Astrocyte of the spinal cord (primary cell): ENCODE measurements around the gene TOX2.

ENCODE experiments used
- DNase-seq: peaks from one replicate; pipeline ENCODE4 v3.0.0; 2011; ENCODE audit warnings: low read depth, low spot score
- H3K4me3 ChIP-seq: 2 replicates; pipeline ENCODE4 v1.5.1; 2011; ENCODE audit warnings: low read depth, mild to moderate bottlenecking, low read length, moderate library complexity
- in situ Hi-C: cut with HindIII; loops from 2 replicates; pipeline ENCODE4 v1.10.0; 2017; ENCODE audit warnings: low sequenced_read_pairs
- TF ChIP-seq, protein P1 (sequence below): IDR thresholded peaks from 2 replicates; pipeline ENCODE4 v1.5.1; 2012; ENCODE audit warnings: low read depth, mild to moderate bottlenecking, low read length, inconsistent platforms

The TOX2 gene

DNA sequence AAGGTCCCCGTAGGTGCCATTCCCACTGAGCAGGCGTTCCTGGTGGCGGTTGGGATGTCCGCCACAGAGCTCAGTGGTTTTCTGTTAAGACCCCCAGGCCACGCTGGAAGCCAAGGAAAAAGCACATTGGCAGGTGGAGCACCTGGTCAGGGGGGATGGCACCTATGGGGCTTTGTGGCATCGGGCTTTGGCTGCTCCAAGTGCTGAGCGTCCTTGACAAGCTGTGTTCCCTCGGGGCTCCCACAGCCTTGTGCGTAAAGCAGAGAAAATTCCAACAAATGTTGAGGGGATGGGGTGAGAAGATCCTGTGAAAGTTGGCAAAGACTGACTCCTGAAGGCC lies 137.0 kb downstream of the TOX2 start:
- TF ChIP-seq, protein P1, sequence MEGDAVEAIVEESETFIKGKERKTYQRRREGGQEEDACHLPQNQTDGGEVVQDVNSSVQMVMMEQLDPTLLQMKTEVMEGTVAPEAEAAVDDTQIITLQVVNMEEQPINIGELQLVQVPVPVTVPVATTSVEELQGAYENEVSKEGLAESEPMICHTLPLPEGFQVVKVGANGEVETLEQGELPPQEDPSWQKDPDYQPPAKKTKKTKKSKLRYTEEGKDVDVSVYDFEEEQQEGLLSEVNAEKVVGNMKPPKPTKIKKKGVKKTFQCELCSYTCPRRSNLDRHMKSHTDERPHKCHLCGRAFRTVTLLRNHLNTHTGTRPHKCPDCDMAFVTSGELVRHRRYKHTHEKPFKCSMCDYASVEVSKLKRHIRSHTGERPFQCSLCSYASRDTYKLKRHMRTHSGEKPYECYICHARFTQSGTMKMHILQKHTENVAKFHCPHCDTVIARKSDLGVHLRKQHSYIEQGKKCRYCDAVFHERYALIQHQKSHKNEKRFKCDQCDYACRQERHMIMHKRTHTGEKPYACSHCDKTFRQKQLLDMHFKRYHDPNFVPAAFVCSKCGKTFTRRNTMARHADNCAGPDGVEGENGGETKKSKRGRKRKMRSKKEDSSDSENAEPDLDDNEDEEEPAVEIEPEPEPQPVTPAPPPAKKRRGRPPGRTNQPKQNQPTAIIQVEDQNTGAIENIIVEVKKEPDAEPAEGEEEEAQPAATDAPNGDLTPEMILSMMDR: no peak
- in situ Hi-C loops: no loop called here

DNA sequence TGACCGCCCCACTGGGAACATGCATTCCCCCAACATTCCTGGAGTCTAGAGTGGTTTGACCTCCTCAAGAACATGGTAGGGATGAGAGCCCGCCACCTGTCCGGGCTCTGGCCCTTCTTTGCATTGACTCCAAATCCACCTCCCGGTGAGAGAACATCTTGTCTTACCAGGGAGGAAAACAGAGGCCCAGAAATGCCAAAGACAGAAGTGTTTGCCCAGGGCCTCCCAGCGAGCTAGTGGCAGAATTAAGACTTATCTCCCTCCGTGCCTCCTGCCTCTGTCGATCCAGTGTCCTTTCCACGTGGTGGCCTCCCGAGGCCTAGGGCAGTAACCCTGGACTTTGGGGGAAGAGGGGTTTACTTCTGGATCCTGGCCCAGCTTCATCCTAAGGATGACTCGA lies 137.5 kb downstream of the TOX2 start:
- H3K4me3 ChIP-seq: no peak overlapping the region
- TF ChIP-seq, protein P1: no peak
- in situ Hi-C loops: no loop called here
- no peak for DNase-seq

More for the DNA sequence above, 137.0 kb downstream of the TOX2 start:
- no peak overlapping the region for H3K4me3 ChIP-seq
- DNase-seq: no peak

DNA sequence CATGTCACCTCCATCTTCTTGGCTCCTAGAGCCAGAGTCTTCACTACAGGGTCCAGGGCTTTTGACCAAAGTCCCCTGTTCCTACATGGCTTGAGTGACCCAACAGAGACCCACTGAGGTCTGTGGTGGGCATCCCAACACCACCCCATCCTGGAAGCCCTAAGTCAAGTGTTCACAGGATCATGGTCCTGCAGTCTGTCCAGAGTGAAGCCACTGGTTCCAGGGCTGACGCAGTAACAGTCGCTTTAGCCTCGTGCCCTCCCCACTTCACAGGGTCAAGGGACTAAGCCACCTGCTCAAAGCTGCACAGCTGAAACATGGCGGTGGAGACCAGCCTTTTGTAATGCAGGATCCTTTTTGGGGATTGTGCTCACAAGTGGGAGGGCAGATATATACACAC lies 138.4 kb downstream of the TOX2 start:
- TF ChIP-seq, protein P1: no peak
- in situ Hi-C loops: no loop called here
- no peak for DNase-seq
- H3K4me3 ChIP-seq: no peak overlapping the region

DNA sequence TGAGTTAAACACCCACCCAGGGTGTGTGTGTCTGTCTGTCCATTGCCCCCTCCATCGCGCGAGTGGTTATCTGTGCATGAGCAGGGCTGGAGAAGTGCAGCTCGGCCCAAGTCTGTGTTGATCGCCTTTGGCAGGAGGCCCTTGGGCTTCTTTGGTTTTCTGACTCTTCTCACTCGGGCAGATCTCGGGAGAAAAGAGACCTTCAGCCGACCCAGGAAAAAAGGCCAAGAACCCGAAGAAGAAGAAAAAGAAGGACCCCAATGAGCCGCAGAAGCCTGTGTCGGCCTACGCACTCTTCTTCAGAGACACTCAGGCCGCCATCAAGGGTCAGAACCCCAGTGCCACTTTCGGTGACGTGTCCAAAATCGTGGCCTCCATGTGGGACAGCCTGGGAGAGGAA lies 139.5 kb downstream of the TOX2 start:
- no peak overlapping the region for H3K4me3 ChIP-seq
- TF ChIP-seq, protein P1: no peak
- in situ Hi-C loops: no loop called here
- DNase-seq: no peak

DNA sequence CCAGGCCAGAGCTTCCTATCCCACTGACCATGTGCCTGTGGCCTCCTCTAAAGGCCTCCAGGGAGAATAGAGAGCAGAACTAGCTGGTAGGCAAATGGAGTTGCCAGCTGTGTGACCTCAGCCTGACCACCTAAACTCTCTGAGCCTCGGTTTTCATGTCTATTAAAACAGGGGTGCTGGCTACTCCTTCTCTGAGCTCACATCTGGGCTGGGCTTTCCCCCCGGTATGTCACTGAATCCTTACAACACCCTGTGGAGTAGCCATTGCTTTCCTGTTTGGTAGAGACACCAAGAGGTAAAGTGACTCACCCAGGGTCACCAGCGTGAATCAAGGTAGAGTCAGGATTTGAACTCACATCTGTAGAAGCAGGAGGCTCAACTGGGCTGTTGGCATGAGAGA lies 140.2 kb downstream of the TOX2 start:
- in situ Hi-C loops: no loop called here
- no peak for DNase-seq
- TF ChIP-seq, protein P1: no peak
- no peak overlapping the region for H3K4me3 ChIP-seq

DNA sequence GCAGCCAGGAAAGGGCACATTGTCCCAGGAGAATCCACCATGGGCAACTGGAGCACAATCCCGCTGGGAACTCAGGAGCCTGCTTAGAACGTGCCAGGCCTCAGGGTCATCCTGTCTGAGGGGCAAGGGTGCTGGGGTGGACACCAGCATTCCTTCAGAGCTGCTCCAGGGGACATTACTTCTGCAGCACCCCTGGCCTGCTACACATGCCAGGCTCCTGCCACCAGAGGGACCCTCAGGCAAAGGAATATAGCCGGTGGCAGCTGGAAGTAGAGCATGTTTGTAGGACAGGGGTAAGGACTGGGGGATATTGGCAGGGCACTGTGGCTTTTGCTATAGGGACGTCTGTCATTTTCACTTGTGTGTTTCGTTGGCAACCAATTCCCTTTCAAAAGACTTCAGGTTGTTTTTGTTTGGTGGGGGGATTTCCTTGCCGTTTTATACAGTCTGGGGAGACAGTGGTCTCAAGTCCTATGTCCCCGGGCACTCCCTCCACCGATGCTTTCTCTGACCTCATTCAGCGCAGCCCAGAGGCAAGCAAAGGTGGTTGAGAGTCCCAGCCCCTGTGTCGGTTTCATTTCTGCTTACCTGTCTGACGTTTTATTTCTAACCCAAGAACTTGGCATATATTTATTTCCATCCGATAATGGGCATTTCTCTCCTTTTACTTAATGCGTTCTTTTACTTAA lies 141.5 kb downstream of the TOX2 start:
- in situ Hi-C loops: no loop called here

More for the DNA sequence above, 141.5 kb downstream of the TOX2 start:
- H3K4me3 ChIP-seq: no peak overlapping the region
- no peak for DNase-seq
- TF ChIP-seq, protein P1: peak; percentile 65
